Activated CD8-positive, alpha-beta T cell treated with anti-CD3 and anti-CD28 coated beads for 36 hours (primary cell): ENCODE results near the gene TMEM179. TPM values are rescaled to one million over a fixed set of nuclear protein-coding genes. Genes with fewer than 3 reads are reported as not detected.

ENCODE experiments used
- ATAC-seq: fragments of 200-7000 bp; cut with Tn5 transposase; one replicate; pipeline ENCODE4 v1.10.0; 2021; ENCODE audit warnings: mild to moderate bottlenecking, moderate library complexity
- CTCF ChIA-PET: fragments of 350-600 bp; sonication (Branson Sonifier 250); formaldehyde crosslinking; loops from one replicate; lab custom pipeline; 2021; ENCODE audit warnings: antibody characterized with exemption; lab: Charles Lee
- POLR2A ChIA-PET: fragments of 350-600 bp; sonication (Branson Sonifier 250); formaldehyde crosslinking; loops from one replicate; lab custom pipeline; 2021; ENCODE audit warnings: antibody characterized with exemption; lab: Charles Lee
- DNase-seq: peaks from one replicate; pipeline ENCODE4 v3.0.0-alpha.2; 2020
- H3K27ac Mint-ChIP-seq: one replicate; pipeline ENCODE4 v1.8.0; 2021; ENCODE audit warnings: mild to moderate bottlenecking, mixed read lengths
- H3K27me3 Mint-ChIP-seq: one replicate; pipeline ENCODE4 v1.8.0; 2021; ENCODE audit warnings: mixed read lengths
- H3K36me3 Mint-ChIP-seq: one replicate; pipeline ENCODE4 v1.8.0; 2021; ENCODE audit warnings: low read depth, mixed read lengths
- H3K4me1 Mint-ChIP-seq: one replicate; pipeline ENCODE4 v1.8.0; 2021; ENCODE audit warnings: low read depth, mixed read lengths
- H3K4me3 Mint-ChIP-seq: one replicate; pipeline ENCODE4 v1.8.0; 2021; ENCODE audit warnings: mild to moderate bottlenecking, moderate library complexity, mixed read lengths
- H3K9me3 Mint-ChIP-seq: one replicate; pipeline ENCODE4 v1.8.0; 2021; ENCODE audit warnings: mixed read lengths
- CTCF ChIP-seq: fragments of 200-600 bp; IDR thresholded peaks from one replicate; pipeline ENCODE4 v1.8.0; 2022; ENCODE audit warnings: antibody characterized with exemption, mild to moderate bottlenecking
- intact Hi-C: fragments of 100-400 bp; cut with micrococcal nuclease; formaldehyde crosslinking; loops from one replicate; pipeline ENCODE4 v1.10.0; 2022
- total RNA-seq, 2 experiments: library from RNA; stranded (reverse); gene quantifications; one replicate each; pipeline ENCODE4 v1.2.3, GENCODE V29; 2021

Gene TMEM179
- total RNA-seq, 2 experiments from 2014 or later: not detected

- H3K27ac Mint-ChIP-seq: no peak overlapping the region
- no peaks in the 10 kb centered on the region for H3K4me1 Mint-ChIP-seq
- TF ChIP-seq CTCF: no peak
- no peak for ATAC-seq
- intact Hi-C loops: no loop called here
- no peak for DNase-seq
- H3K9me3 Mint-ChIP-seq: no peaks in the 10 kb centered on the region
- ChIA-PET POLR2A (interaction anchor here (0.6 kb wide), 1 partner anchor 22 kb away, joined by 3 read pairs; no protein-coding TSS in a partner anchor), CTCF (no interaction called here)
- peaks cover 3% of the 10 kb centered on the region for H3K27me3 Mint-ChIP-seq
- H3K4me3 Mint-ChIP-seq: no peak overlapping the region
- no peaks in the 10 kb centered on the region for H3K36me3 Mint-ChIP-seq
Measured at GRCh38 chr14:104593241-104593701, 11.3 kb downstream of the TMEM179 start.

GRCh38 chr14:104592785-104593184 lies 11.8 kb downstream of the TMEM179 start:
- POLR2A ChIA-PET: no interaction called here
- H3K4me1 Mint-ChIP-seq: no peaks in the 10 kb centered on the region
- no peak for DNase-seq
- CTCF ChIA-PET: no interaction called here
- ATAC-seq: no peak
- no peak for TF ChIP-seq CTCF
- H3K27ac Mint-ChIP-seq: no peak overlapping the region
- intact Hi-C loops: no loop called here
- no peak overlapping the region for H3K4me3 Mint-ChIP-seq
- no peaks in the 10 kb centered on the region for H3K36me3 Mint-ChIP-seq
- peaks cover 3% of the 10 kb centered on the region for H3K27me3 Mint-ChIP-seq
- no peaks in the 10 kb centered on the region for H3K9me3 Mint-ChIP-seq

- Mint-ChIP-seq H3K27ac (no peak overlapping the region), H3K27me3 (peaks cover 3% of the 10 kb centered on the region), H3K4me3 (no peak overlapping the region), H3K4me1 (no peaks in the 10 kb centered on the region), H3K9me3 (no peaks in the 10 kb centered on the region), H3K36me3 (no peaks in the 10 kb centered on the region)
- ATAC-seq (no peak), DNase-seq (no peak)
- intact Hi-C loops: no loop called here
- ChIA-PET CTCF (no interaction called here), POLR2A (no interaction called here)
- TF ChIP-seq CTCF: no peak
Measured at GRCh38 chr14:104592292-104592672, 12.3 kb downstream of the TMEM179 start.

- Mint-ChIP-seq H3K4me1 (no peaks in the 10 kb centered on the region), H3K9me3 (no peaks in the 10 kb centered on the region), H3K27ac (no peak overlapping the region), H3K4me3 (no peak overlapping the region), H3K36me3 (no peaks in the 10 kb centered on the region), H3K27me3 (peaks cover 3% of the 10 kb centered on the region)
- DNase-seq (no peak), ATAC-seq (no peak)
- ChIA-PET POLR2A (no interaction called here), CTCF (no interaction called here)
- no peak for TF ChIP-seq CTCF
- intact Hi-C loops: no loop called here
Measured at GRCh38 chr14:104591506-104592291, 12.9 kb downstream of the TMEM179 start.

- H3K9me3 Mint-ChIP-seq: no peaks in the 10 kb centered on the region
Measured at GRCh38 chr14:104591031-104591430, 13.5 kb downstream of the TMEM179 start.

More at GRCh38 chr14:104591031-104591430, 13.5 kb downstream of the TMEM179 start:
- peaks cover 3% of the 10 kb centered on the region for H3K27me3 Mint-ChIP-seq
- DNase-seq: no peak
- ATAC-seq: no peak
- POLR2A ChIA-PET: no interaction called here
- no peaks in the 10 kb centered on the region for H3K4me1 Mint-ChIP-seq
- CTCF ChIA-PET: no interaction called here
- intact Hi-C loops: no loop called here
- H3K27ac Mint-ChIP-seq: no peak overlapping the region
- no peaks in the 10 kb centered on the region for H3K36me3 Mint-ChIP-seq
- no peak overlapping the region for H3K4me3 Mint-ChIP-seq
- no peak for TF ChIP-seq CTCF
